Prostate gland (tissue), 2 donors: Measurements from ENCODE around the gene CDK10.

Source experiments
- CTCF ChIP-seq, 4 experiments: fragments of 200-600 bp in 2 of 4; fragments of 450-650 bp in 2 of 4; sonication (generic) in 2 of 4; IDR thresholded peaks; 1 replicate in 3 of 4; 2 replicates in 1 of 4; pipeline ENCODE4 v1.5.1; 2016 to 2019; ENCODE audit warnings: antibody characterized with exemption in 4 of 4, mild to moderate bottlenecking in 2 of 4, moderate library complexity in 2 of 4
- POLR2A ChIP-seq: fragments of 450-650 bp; IDR thresholded peaks from one replicate; pipeline ENCODE4 v1.6.1; 2016; ENCODE audit warnings: antibody characterized with exemption, mild to moderate bottlenecking
- POLR2AphosphoS5 ChIP-seq: sonication (generic); formaldehyde crosslinking; IDR thresholded peaks from one replicate; pipeline ENCODE4 v1.6.1; 2017; ENCODE audit warnings: antibody characterized with exemption

- no peak for TF ChIP-seq CTCF (IDR thresholded peaks at IDR 0.05)
- no peak for TF ChIP-seq POLR2A
- no peak for TF ChIP-seq POLR2AphosphoS5
Measured at GRCh38 chr16:89656435-89657121, 29.9 kb upstream of the CDK10 start.
